ENCODE measurements around the gene MED25. TPM values are rescaled to one million over a fixed set of nuclear protein-coding genes. Genes with fewer than 3 reads are reported as not detected.

The MED25 gene
- total RNA-seq, 2 donors from 2014 or later: 89.1 to 90.0 TPM

GRCh38 chr19:49879243-49879963 lies 61.3 kb downstream of the MED25 start:
- Mint-ChIP-seq H3K4me1 (peaks cover 5% of the 10 kb centered on the region), H3K27ac (no peak overlapping the region), H3K27me3 (ENCODE audit: insufficient read depth) (no peaks in the 10 kb centered on the region), H3K4me3 (no peak overlapping the region), H3K9me3 (no peaks in the 10 kb centered on the region), H3K36me3 (ENCODE audit: low read depth) (peaks cover 55% of the 10 kb centered on the region)
- Histone ChIP-seq H3K36me3 (ENCODE audit: control insufficient read depth, insufficient read depth, low read length) (peaks cover 45% of the 10 kb centered on the region), H3K4me1 (ENCODE audit: control insufficient read depth, insufficient read depth, low read length) (no peaks in the 10 kb centered on the region), H3K4me3 (ENCODE audit: low read length) (no peak overlapping the region), H3K9ac (ENCODE audit: extremely low read depth, low read length, poor library complexity, severe bottlenecking) (no peak overlapping the region), H3K9me3 (ENCODE audit: control insufficient read depth, low read length) (no peaks in the 10 kb centered on the region), H3K27me3 (ENCODE audit: control insufficient read depth, insufficient read depth, low read length, poor library complexity, severe bottlenecking) (no peaks in the 10 kb centered on the region), H3K27ac (ENCODE audit: low read depth, low read length) (no peak overlapping the region)
- DNase-seq: no peak
- WGBS, 2 experiments (ENCODE audit: insufficient coverage in 1 of 2, insufficient read length in 1 of 2): 93 to 96% methylated on average over 10 to 12 of the region's 12 CpGs
- TF ChIP-seq CTCF (conservative IDR thresholded peaks at IDR 0.05): no peak

GRCh38 chr19:49880162-49880869 lies 62.2 kb downstream of the MED25 start:
- Mint-ChIP-seq H3K27me3 (ENCODE audit: insufficient read depth) (no peaks in the 10 kb centered on the region), H3K36me3 (ENCODE audit: low read depth) (peaks cover 60% of the 10 kb centered on the region), H3K9me3 (no peaks in the 10 kb centered on the region), H3K4me1 (peaks cover 5% of the 10 kb centered on the region), H3K4me3 (no peak overlapping the region), H3K27ac (no peak overlapping the region)
- H3K4me1 ChIP-seq (ENCODE audit: control insufficient read depth, insufficient read depth, low read length): no peaks in the 10 kb centered on the region
- DNase-seq: no peak
- no peak overlapping the region for H3K9ac ChIP-seq (ENCODE audit: extremely low read depth, low read length, poor library complexity, severe bottlenecking)
- WGBS, 2 experiments (ENCODE audit: insufficient coverage in 1 of 2, insufficient read length in 1 of 2): 92 to 95% methylated on average over 10 of the region's 10 CpGs
- H3K9me3 ChIP-seq (ENCODE audit: control insufficient read depth, low read length): no peaks in the 10 kb centered on the region
- no peak overlapping the region for H3K27ac ChIP-seq (ENCODE audit: low read depth, low read length)
- no peak overlapping the region for H3K4me3 ChIP-seq (ENCODE audit: low read length)
- H3K36me3 ChIP-seq (ENCODE audit: control insufficient read depth, insufficient read depth, low read length): peaks cover 52% of the 10 kb centered on the region
- TF ChIP-seq CTCF (conservative IDR thresholded peaks at IDR 0.05): no peak
- H3K27me3 ChIP-seq (ENCODE audit: control insufficient read depth, insufficient read depth, low read length, poor library complexity, severe bottlenecking): no peaks in the 10 kb centered on the region

GRCh38 chr19:49881186-49881585 lies 63.1 kb downstream of the MED25 start:
- no peaks in the 10 kb centered on the region for H3K9me3 ChIP-seq (ENCODE audit: control insufficient read depth, low read length)
- H3K27me3 Mint-ChIP-seq (ENCODE audit: insufficient read depth): no peaks in the 10 kb centered on the region
- H3K27ac Mint-ChIP-seq: no peak overlapping the region
- H3K4me1 Mint-ChIP-seq: peaks cover 3% of the 10 kb centered on the region
- no peak overlapping the region for H3K4me3 ChIP-seq (ENCODE audit: low read length)
- TF ChIP-seq CTCF (conservative IDR thresholded peaks at IDR 0.05): no peak
- H3K36me3 ChIP-seq (ENCODE audit: control insufficient read depth, insufficient read depth, low read length): peaks cover 54% of the 10 kb centered on the region
- no peaks in the 10 kb centered on the region for H3K27me3 ChIP-seq (ENCODE audit: control insufficient read depth, insufficient read depth, low read length, poor library complexity, severe bottlenecking)
- no peak for DNase-seq
- no peak overlapping the region for H3K4me3 Mint-ChIP-seq
- H3K36me3 Mint-ChIP-seq (ENCODE audit: low read depth): peaks cover 65% of the 10 kb centered on the region
- H3K4me1 ChIP-seq (ENCODE audit: control insufficient read depth, insufficient read depth, low read length): no peaks in the 10 kb centered on the region
- H3K27ac ChIP-seq (ENCODE audit: low read depth, low read length): no peak overlapping the region
- 96 to 99% methylated on average over 10 to 17 of the region's 17 CpGs for WGBS, 2 experiments (ENCODE audit: insufficient coverage in 1 of 2, insufficient read length in 1 of 2)
- no peaks in the 10 kb centered on the region for H3K9me3 Mint-ChIP-seq
- no peak overlapping the region for H3K9ac ChIP-seq (ENCODE audit: extremely low read depth, low read length, poor library complexity, severe bottlenecking)
